GM23338 (cell line): ENCODE data around the gene TRIM49D1.

Experiments
- CREB1 ChIP-seq: fragments of 250-450 bp; sonication (Bioruptor Pico); IDR thresholded peaks from 2 replicates; pipeline ENCODE4 v1.5.0; 2020; ENCODE audit warnings: low read depth, mild to moderate bottlenecking, moderate library complexity
- CTCF ChIP-seq, 2 experiments: fragments of 200-600 bp in 1 of 2; sonication (generic) in 1 of 2; conservative IDR thresholded peaks; 2 replicates each; pipeline versions ENCODE4 v1.5.1 to v1.6.1; 2016 to 2017; ENCODE audit warnings: antibody characterized with exemption in 2 of 2, low read depth in 2 of 2, mild to moderate bottlenecking in 2 of 2, moderate library complexity in 1 of 2
- ETS1 ChIP-seq: IDR thresholded peaks from 2 replicates; pipeline ENCODE4 v1.6.1; 2016; ENCODE audit warnings: antibody characterized with exemption
- EZH2 ChIP-seq: fragments of 200-600 bp; sonication (generic); IDR thresholded peaks from one replicate; pipeline ENCODE4 v1.8.0; 2017; ENCODE audit warnings: antibody characterized with exemption, mild to moderate bottlenecking, low read depth; ENCODE audit not compliant: unreplicated experiment
- EZH2phosphoT487 ChIP-seq: fragments of 200-600 bp; sonication (generic); IDR thresholded peaks from one replicate; pipeline ENCODE4 v1.8.1; 2018; ENCODE audit warnings: antibody characterized with exemption; ENCODE audit not compliant: unreplicated experiment
- POLR2AphosphoS5 ChIP-seq: IDR thresholded peaks from 2 replicates; pipeline ENCODE4 v1.6.1; 2016; ENCODE audit warnings: antibody characterized with exemption, low read depth
- REST ChIP-seq: IDR thresholded peaks from one replicate; pipeline ENCODE4 v1.6.1; 2018; ENCODE audit warnings: antibody characterized with exemption; ENCODE audit not compliant: unreplicated experiment
- ZNF114 ChIP-seq: fragments of 250-450 bp; sonication (Bioruptor Pico); IDR thresholded peaks from 2 replicates; pipeline ENCODE4 v1.5.0; 2020; ENCODE audit warnings: mild to moderate bottlenecking, moderate library complexity
- ZNF331 ChIP-seq: fragments of 250-450 bp; sonication (Bioruptor Pico); IDR thresholded peaks from 2 replicates; pipeline ENCODE4 v1.5.0; 2020; ENCODE audit warnings: low read depth, mild to moderate bottlenecking, moderate library complexity

GRCh38 chr11:89922195-89922660 is at the start of gene TRIM49D1:
- no peak for TF ChIP-seq POLR2AphosphoS5
- no peak for TF ChIP-seq CTCF (conservative IDR thresholded peaks at IDR 0.05; ENCODE audit: low read depth in 2 of 2)
- TF ChIP-seq EZH2phosphoT487: no peak
- TF ChIP-seq ETS1: no peak
- TF ChIP-seq ZNF331 (CRISPR knock-in tag): no peak
- TF ChIP-seq EZH2: no peak
- no peak for TF ChIP-seq ZNF114 (CRISPR knock-in tag)
- no peak for TF ChIP-seq REST
- no peak for TF ChIP-seq CREB1 (CRISPR knock-in tag)
